Measurements from ENCODE around the gene FRK.

FRK gene

GRCh38 chr6:116029535-116029934, 31.2 kb downstream of the FRK start:
- Mint-ChIP-seq H3K4me1 (peaks cover 21% of the 10 kb centered on the region), H3K4me3 (no peak overlapping the region), H3K27me3 (ENCODE audit: low read depth) (no peaks in the 10 kb centered on the region), H3K9me3 (no peaks in the 10 kb centered on the region), H3K27ac (no peak overlapping the region), H3K36me3 (ENCODE audit: low read depth) (no peaks in the 10 kb centered on the region)
- TF ChIP-seq CTCF (IDR thresholded peaks at IDR 0.05; ENCODE audit: unreplicated experiment in 3 of 3) = no peak

GRCh38 chr6:116028233-116028632, 32.5 kb downstream of the FRK start:
- Mint-ChIP-seq H3K36me3 (ENCODE audit: low read depth) (no peaks in the 10 kb centered on the region), H3K4me3 (no peak overlapping the region), H3K4me1 (peaks cover 17% of the 10 kb centered on the region), H3K27ac (no peak overlapping the region), H3K27me3 (ENCODE audit: low read depth) (no peaks in the 10 kb centered on the region), H3K9me3 (no peaks in the 10 kb centered on the region)
- TF ChIP-seq CTCF (IDR thresholded peaks at IDR 0.05; ENCODE audit: unreplicated experiment in 3 of 3) = no peak

GRCh38 chr6:116027801-116028200, 32.9 kb downstream of the FRK start:
- Mint-ChIP-seq H3K36me3 (ENCODE audit: low read depth) (no peaks in the 10 kb centered on the region), H3K4me3 (no peak overlapping the region), H3K27me3 (ENCODE audit: low read depth) (no peaks in the 10 kb centered on the region), H3K4me1 (peaks cover 17% of the 10 kb centered on the region), H3K27ac (no peak overlapping the region), H3K9me3 (no peaks in the 10 kb centered on the region)
- TF ChIP-seq CTCF (IDR thresholded peaks at IDR 0.05; ENCODE audit: unreplicated experiment in 3 of 3) = no peak

- Mint-ChIP-seq H3K27me3 (ENCODE audit: low read depth) (no peaks in the 10 kb centered on the region), H3K27ac (no peak overlapping the region), H3K4me3 (no peak overlapping the region), H3K9me3 (no peaks in the 10 kb centered on the region), H3K4me1 (no peaks in the 10 kb centered on the region), H3K36me3 (ENCODE audit: low read depth) (no peaks in the 10 kb centered on the region)
- no peak for TF ChIP-seq CTCF (IDR thresholded peaks at IDR 0.05; ENCODE audit: unreplicated experiment in 3 of 3)
Measured at GRCh38 chr6:116025405-116025804, 35.3 kb downstream of the FRK start.

GRCh38 chr6:116022841-116023445, 37.7 kb downstream of the FRK start:
- TF ChIP-seq CTCF (IDR thresholded peaks at IDR 0.05; ENCODE audit: unreplicated experiment in 3 of 3) = no peak
- H3K9me3 Mint-ChIP-seq = no peaks in the 10 kb centered on the region
- no peak overlapping the region for H3K4me3 Mint-ChIP-seq
- no peak overlapping the region for H3K27ac Mint-ChIP-seq
- no peaks in the 10 kb centered on the region for H3K36me3 Mint-ChIP-seq (ENCODE audit: low read depth)
- H3K4me1 Mint-ChIP-seq = peaks cover 10% of the 10 kb centered on the region
- no peaks in the 10 kb centered on the region for H3K27me3 Mint-ChIP-seq (ENCODE audit: low read depth)

- Mint-ChIP-seq H3K27ac (no peak overlapping the region), H3K27me3 (ENCODE audit: low read depth) (no peaks in the 10 kb centered on the region), H3K9me3 (no peaks in the 10 kb centered on the region), H3K36me3 (ENCODE audit: low read depth) (no peaks in the 10 kb centered on the region), H3K4me3 (no peak overlapping the region), H3K4me1 (peaks cover 27% of the 10 kb centered on the region)
- TF ChIP-seq CTCF (IDR thresholded peaks at IDR 0.05; ENCODE audit: unreplicated experiment in 3 of 3) = no peak
Measured at GRCh38 chr6:116020738-116021137, 40.0 kb downstream of the FRK start.
